ENCODE measurements around the gene RINL.

RINL gene

DNA sequence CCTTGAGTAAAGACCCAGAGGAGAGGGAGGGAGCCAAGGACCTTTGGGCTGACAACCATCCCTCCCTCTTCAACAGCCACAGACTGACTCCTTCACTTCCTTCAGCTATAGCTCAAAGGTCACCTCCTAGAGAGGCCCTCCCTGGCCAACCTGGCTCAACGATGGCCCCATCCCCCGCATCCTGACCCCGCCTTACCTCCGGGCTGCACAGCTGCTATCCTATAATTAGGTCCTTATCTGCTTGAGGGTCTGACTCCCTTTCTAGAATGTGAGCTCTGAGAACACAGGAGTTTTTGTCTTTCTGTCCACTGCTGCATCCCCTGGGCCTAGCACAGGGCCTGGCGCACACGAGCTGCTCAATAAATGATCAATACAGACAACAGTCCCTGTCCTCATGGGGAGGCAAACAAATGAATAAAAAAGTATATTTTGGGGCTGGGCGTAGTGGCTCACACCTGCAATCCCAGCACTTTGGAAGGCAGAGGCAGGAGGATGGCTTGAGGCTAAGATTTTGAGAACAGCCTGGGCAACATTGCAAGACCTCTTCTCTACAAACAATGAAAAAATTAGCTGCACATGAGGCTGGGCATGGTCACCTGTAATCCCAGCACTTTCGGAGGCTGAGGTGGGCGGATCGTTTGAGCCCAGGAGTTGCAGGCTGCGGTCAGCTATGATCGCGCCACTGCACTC lies 58.7 kb downstream of the RINL start:
- no peak for DNase-seq
- Mint-ChIP-seq H3K27me3 (no peaks in the 10 kb centered on the region), H3K9me3 (peaks cover 0 to 6% of the 10 kb centered on the region in 2 donors), H3K4me3 (no peak overlapping the region), H3K4me1 (peaks cover 25% of the 10 kb centered on the region), H3K27ac (peak overlapping the region in 1 of 2 donors; percentile 28)
- no peak for ATAC-seq

Measured in stimulated activated naive CD8-positive, alpha-beta T cell treated with anti-CD3 and anti-CD28 coated beads, Interleukin-15, amount 100 ng/mL, for 72 hours (primary cell).